ENCODE data around the gene TFF3.
A peak's percentile ranks its signal among the peaks of the same experiment; 100 is the strongest.

TFF3 gene

DNA sequence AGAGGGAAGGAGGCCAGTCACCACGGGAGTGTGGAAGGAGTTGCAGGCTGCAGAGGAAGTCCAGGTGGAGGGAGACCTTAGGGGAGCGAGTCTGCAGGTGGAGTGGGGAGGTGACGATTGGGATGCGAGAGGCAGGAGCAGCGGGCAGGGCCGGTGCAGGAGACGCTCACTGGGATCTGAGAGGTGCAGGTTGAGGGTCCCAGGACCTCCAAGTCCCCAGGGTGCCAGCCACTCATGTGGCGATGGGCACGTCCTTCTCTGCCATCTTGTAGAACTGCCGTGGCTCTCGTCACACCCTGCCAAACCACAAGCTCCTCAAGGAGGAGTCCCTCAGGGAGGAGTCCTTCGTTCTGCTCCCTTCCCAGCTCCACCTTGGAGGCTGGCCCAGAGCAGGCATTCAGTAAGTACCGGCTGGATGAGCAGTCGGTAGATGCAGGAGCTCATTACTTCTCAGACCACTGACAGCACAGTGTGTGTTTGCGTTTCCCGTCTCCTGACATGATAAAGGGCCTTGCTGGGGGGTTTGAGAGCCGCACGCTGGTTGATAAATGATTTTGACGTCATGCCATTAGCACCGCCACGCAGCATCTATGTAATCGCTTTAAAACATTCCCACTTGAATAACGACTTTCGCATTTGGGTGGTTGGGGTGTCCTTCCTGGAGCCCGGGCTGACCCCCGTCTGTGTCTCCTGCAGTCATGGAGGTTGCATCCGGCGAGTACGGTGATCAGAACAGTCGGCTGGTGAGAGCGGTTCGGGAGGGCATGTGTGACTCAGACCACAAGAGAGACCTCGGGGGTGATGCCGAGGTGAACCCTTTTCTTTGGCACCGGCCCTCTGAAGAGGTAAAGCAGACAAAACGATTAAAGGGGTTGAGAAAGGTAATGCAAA, 27.8 kb downstream of the TFF3 start:
- no peak for ATAC-seq

DNA sequence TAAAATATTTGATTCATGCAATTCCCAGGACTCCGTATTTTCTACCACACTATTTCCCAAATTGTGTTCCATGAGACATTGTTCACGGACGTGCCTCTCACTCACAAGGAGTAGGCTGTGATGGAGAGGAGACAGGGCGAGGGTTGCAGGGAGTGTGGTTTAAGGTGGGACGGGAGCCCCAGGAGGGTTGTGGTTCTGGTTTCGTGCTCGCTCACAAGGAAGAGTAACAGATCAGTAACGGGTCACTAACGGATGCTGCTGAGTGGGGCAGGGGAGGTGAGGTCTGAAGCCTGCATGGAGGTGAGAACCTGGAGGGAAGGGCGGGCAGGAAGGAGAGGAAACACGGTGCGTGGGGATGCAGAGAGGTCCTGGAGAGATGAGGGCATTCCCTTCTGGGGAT, 28.8 kb downstream of the TFF3 start:
- ATAC-seq = peak in 1 of 2 donors; percentile 13

DNA sequence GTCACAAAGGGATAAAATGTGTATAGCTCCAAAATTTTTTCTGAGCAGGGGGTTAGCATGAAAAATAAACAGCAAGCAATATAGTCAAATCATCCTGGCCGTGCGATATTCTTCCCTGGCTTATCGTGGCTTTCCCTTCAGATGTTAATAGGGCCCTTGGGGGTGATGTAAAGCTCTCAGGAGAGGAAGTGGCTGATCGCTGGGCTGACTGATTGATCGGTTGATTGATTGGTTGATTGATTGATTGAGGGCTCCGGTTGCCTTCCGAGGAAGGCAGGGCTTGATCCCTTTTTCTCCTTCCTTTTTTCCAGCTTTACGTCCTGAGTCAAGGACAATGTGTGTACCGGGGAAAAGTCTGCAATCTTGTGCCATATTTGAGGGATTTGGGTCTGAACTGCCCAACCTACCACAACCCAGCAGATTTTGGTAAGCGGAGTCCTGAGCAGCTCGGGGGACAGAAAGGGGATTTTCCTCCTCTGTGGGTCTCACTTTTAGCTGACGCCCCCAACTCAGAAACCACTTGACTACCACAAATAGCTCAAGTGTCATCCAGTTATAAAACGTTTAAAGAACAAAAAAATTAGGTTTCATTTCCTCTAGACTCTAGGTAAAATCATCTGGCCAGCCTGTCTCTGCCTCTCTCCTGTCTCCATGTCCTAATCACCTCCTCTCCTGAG, 29.5 kb downstream of the TFF3 start:
- ATAC-seq = no peak

DNA sequence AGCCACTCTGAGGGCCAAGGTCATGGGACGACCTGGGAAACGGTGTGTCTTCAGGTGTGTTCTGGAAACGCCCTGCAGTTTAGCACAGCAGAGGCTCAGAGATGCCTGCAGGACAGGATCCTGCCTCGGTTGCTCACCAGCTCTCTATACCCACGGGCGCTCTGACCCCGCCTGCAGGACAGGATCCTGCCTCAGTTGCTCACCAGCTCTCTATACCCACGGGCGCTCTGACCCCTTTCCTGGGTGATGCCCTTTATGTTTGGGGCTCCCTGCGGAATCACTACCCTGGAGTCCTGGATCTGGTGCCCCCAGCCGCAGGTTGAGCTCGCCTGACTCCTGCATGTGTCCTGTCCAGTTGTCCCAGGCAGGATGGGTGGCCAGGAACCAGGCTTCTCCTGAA, 32.5 kb downstream of the TFF3 start:
- ATAC-seq = no peak

DNA sequence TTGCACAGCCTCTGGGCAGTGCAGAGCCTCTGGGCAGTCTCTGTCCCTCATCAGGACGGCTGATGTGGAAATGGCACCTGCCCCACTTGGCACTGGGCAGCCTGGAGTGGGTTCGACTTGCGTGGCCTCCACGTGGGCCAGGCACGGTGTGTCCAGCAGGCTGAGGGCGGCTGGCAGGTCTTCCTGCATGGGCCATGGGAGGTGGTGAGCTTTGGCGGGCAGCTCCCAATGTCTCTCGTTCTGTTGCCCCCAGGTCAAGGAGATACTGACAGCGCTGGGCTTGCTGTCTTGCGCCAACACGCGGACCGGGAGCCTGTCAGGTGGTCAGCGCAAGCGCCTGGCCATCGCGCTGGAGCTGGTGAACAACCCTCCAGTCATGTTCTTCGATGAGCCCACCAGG, 33.2 kb downstream of the TFF3 start:
- ATAC-seq = no peak

GRCh38 chr21:42281181-42281680, 34.0 kb downstream of the TFF3 start:
- ATAC-seq = no peak

DNA sequence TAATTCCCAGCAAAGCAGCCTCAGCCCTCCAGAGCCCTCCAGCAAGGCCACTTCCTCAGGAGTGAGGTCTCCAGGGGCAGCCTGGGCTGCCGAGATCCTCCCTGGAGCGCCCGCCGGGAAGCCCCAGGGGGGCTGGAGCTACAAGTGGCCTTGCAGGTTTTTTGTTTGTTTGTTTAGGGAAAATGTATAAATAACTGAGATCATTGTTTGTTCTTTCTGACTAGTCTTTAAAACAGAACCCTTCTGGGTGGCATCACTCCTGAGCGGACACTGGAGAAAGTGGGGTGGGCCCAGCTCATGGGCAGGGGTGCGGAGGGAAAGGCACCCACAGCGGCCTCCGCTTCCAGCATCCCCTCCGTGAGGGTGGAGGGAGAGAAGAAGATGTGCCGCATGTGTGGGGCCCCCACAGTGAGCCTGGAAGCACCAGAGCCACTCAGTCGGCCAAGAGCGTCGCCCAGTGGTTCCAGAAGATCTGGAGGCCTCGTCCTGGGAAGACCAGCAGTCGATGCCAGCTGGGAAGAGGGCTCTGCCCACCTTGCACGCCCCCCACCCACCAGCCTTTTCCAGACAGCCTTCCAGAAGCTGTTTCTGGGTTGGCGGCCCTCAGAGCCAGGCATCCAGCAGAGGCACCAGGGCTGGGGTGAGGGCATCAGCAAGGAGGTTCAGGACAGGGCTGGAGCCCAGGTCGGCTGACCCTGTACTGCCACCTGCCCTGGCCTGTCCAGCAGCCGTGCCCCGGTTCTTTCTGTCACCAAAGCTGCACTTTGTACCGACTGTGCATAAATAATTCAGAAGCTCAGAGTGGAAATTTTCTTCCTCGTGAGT, 34.6 kb downstream of the TFF3 start:
- ATAC-seq = no peak

- no peak for ATAC-seq
Observed at GRCh38 chr21:42279888-42280287, 35.3 kb downstream of the TFF3 start.

GRCh38 chr21:42279341-42279871, 35.8 kb downstream of the TFF3 start:
- no peak for ATAC-seq

- ATAC-seq = no peak
Observed at GRCh38 chr21:42278451-42279149, 36.6 kb downstream of the TFF3 start.

GRCh38 chr21:42277593-42277992, 37.6 kb downstream of the TFF3 start:
- ATAC-seq = no peak

GRCh38 chr21:42276526-42277154, 38.6 kb downstream of the TFF3 start:
- no peak for ATAC-seq

GRCh38 chr21:42276076-42276475, 39.1 kb downstream of the TFF3 start:
- ATAC-seq = no peak

DNA sequence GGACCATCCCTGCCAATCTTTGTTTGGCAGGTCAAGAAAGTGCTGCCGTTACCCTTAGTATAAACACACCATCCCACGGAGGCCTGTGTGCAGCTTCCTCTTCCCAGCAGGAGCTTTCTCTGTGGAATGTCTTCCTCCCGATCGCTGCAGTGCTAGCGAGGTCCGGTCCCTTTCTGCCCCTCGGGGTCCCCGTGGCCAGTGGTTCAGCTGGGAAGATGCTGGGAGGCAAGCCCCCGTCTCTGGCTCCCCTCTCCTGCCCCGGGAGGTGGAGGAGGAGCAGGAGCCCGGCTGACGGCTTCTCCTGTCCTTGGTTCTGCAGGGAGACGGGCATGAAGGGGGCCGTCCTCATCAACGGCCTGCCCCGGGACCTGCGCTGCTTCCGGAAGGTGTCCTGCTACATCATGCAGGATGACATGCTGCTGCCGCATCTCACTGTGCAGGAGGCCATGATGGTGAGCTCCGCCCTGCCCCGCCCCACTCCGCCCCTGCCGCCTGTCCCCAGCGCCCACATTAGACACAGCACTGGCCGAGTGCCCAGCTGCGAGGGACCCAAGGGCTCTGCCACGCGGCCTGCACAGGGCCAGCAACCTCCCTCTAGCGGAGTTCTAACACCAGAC, 42.1 kb downstream of the TFF3 start:
- ATAC-seq = no peak

DNA sequence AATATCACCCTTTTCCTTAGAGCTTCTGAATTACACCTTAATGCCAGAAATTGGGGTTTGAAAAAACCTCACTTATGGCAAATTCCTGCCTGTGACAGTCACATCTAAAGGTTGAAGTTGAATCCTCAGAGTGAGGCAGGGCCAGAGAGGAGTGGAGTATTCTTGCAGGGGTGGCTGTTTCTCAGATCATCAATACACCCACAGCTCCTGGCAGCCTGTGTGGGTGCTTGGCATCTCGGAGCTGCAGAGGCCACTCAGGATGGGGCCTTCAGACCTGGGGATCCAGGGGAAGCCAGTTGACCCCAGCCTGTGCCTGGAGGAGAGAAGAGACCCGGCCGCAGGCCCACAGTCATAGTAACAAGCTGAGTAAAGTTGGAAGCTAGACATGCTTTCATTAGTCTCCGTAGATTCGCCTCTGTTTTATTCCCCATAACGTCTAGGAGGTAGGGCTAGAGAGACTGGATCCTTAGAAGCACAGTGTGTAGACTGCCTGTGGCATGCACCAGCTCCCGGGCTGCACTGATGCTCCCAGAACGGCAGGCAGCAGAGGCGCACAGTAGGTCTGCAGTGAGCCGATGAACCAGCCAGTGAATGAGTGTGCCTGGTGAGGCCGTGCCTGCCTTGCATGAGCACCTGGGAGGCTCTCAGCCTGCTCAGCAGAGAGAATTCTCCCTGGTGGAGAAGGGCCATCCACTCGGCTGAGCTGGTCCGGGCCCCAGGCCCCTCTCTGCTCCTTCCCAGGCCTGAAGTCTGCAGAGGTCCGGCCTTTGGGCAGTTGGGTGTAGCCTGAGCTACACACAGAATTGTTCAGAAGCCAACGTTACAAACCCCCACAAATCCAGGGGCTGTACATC, 42.9 kb downstream of the TFF3 start:
- no peak for ATAC-seq

DNA sequence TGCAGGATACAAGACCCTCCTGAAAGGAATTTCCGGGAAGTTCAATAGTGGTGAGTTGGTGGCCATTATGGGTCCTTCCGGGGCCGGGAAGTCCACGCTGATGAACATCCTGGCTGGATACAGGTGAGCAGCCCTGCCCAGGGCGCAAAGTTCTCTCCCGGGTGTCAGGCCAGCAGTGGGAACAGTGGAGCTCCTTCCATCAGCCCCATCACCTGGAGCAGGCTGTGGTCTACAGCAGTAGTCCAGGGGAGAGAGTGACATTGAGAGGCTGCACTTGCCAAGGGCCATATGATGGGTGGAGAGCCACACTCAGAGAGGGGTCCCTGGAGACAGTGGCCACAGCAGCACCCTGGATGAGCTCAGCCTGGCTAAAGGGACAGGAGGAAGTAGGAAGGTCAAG, 44.1 kb downstream of the TFF3 start:
- no peak for ATAC-seq

GRCh38 chr21:42269386-42269785, 45.8 kb downstream of the TFF3 start:
- ATAC-seq = no peak

- ATAC-seq = no peak
Observed at GRCh38 chr21:42266971-42267556, 48.1 kb downstream of the TFF3 start.

DNA sequence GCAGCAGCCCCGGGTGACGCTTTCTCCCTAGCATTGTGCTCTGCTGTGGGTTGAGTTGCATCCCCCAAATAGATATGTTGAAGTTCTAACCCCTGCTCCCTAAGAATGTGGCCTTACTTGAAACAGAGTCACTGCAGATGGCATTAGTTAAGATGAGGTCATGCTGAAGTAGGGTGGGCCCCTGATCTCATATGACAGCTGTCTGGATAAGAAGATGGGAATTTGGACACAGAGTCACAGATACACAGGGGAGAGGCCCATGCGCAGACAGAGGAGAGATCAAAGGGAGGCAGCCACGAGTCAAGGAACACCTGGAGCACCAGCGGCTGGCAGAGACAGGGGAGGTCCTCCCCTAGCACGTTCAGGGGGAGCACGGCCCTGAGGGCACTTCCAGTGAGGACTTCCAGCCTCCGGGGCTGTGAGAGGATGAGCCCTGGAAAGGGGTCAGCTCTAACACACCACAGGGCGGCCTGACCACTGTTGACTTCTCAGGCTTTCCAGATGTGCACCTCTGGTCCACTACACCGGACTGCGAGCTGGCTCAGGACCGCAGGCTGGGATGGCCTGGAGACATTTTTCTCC, 49.9 kb downstream of the TFF3 start:
- no peak for ATAC-seq

All from activated CD4-positive, CD25-positive, alpha-beta regulatory T cell treated with anti-CD3 and anti-CD28 coated beads, Interleukin-2, amount 50 U/mL, for 24 hours (primary cell).